Measurements from ENCODE around the gene DDAH1. TPM values are rescaled to one million over a fixed set of nuclear protein-coding genes. Genes with fewer than 3 reads are reported as not detected.

The DDAH1 gene
- total RNA-seq, 1 donor from 2014 or later = 0.07 TPM

DNA sequence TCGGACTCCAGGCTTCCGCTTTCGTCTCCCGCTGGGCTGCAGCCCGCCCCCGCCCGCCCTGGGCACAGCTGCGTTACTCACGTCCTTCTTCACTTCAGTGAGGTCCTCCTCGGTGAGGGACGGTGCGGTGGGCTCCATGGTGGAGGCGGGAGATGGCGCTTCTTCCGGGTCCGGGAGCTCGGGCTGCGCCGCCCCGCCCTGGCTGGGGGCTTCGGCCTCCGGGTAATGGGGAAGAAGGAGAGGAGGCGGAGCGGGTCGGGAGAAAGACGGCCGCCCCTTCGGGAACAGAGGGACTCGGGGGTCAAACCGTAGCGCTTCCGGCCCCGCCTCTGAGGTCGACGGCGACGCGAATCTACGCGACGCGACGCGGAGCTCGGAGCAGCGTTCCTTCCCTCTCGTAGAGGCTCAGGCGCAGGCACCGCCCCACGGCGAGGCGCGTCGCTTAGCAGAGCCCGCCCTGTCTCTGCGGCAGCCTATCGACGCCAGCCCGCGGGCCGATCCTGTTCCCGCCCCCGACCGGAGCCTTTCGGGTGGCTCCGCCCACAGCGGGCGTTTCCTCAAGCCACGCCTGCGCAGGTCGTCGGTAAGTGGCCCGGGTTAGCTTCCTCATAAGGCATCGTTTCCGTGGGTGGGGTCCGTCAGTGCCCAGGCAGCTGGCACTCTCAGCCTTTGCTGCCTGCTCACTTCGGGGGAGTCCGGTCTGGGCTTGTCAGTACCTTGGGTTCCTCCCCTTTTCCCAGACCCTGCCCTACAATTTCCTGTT, 188.6 kb downstream of the DDAH1 start, which contains the start of gene BCL10:
Gene BCL10, minus strand, starts transcription at position 418 of the 763 bp plus-strand sequence. Its CDS starts 280 bp downstream, at position 138.
- ChIA-PET POLR2A (interaction anchor here (0.6 to 4.2 kb wide), 19 partner anchors 9 to 1428 kb away, joined by 3 to 115 read pairs (median 9); partner anchors contain the start of genes C1orf52, CTBS, GNG5 and MCOLN2), CTCF (interaction anchor here (0.6 to 6.0 kb wide), 7 partner anchors 17 to 1233 kb away, joined by 3 to 48 read pairs (median 4); partner anchors contain the start of gene C1orf52)
- H3K36me3 Mint-ChIP-seq (ENCODE audit: low read depth) = peaks cover 44% of the 10 kb centered on the region
- H3K4me3 Mint-ChIP-seq = peak within 1 kb of the TSS; percentile 91
- peak; percentile 98 for DNase-seq
- peak; percentile 94 for ATAC-seq (ENCODE audit: low read depth)
- intact Hi-C loops (cut with micrococcal nuclease) = loop anchor here (1.0 to 10.0 kb wide), 16 partner anchors 17 to 1426 kb away; partner anchors contain the start of genes C1orf52, CTBS, GNG5 and MCOLN2
- peaks cover 60% of the 10 kb centered on the region for H3K4me1 Mint-ChIP-seq
- H3K9me3 Mint-ChIP-seq = no peaks in the 10 kb centered on the region
- H3K27me3 Mint-ChIP-seq = no peaks in the 10 kb centered on the region
- TF ChIP-seq, protein P1, sequence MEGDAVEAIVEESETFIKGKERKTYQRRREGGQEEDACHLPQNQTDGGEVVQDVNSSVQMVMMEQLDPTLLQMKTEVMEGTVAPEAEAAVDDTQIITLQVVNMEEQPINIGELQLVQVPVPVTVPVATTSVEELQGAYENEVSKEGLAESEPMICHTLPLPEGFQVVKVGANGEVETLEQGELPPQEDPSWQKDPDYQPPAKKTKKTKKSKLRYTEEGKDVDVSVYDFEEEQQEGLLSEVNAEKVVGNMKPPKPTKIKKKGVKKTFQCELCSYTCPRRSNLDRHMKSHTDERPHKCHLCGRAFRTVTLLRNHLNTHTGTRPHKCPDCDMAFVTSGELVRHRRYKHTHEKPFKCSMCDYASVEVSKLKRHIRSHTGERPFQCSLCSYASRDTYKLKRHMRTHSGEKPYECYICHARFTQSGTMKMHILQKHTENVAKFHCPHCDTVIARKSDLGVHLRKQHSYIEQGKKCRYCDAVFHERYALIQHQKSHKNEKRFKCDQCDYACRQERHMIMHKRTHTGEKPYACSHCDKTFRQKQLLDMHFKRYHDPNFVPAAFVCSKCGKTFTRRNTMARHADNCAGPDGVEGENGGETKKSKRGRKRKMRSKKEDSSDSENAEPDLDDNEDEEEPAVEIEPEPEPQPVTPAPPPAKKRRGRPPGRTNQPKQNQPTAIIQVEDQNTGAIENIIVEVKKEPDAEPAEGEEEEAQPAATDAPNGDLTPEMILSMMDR (IDR thresholded peaks at IDR 0.05) = no peak
- peak within 1 kb of the TSS; percentile 94 for H3K27ac Mint-ChIP-seq

DNA sequence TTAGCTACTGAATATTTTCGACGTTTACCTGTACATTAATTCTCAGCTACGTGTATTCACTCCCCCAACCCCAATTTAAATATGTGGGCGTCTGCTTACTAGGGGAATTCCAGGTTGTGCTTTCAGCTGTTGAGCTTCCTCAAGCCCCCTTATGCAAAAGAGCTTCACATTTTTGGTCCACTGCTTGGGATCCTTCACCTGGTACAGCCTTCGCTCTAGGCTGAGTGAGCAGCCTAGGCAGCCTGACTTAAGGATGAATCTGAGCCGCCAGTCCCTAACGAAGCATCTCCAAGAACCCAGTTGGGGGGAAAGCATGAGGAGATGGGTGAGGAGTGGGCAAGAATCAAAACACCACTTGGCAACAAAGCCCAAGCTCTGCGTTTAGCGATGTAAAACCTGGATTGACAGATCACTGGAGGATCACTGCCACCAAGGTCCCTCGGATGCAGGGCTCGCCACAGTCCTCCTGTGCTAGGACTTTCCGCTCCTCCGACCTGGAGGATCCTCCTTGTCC, 189.2 kb downstream of the DDAH1 start:
- H3K27ac Mint-ChIP-seq = peak overlapping the region; percentile 94
- CTCF ChIA-PET = interaction anchor here (1.1 to 6.0 kb wide), 6 partner anchors 16 to 331 kb away, joined by 3 to 48 read pairs (median 6); partner anchors contain the start of gene C1orf52
- H3K27me3 Mint-ChIP-seq = no peaks in the 10 kb centered on the region
- TF ChIP-seq, protein P1 (IDR thresholded peaks at IDR 0.05) = no peak
- no peaks in the 10 kb centered on the region for H3K9me3 Mint-ChIP-seq
- H3K4me1 Mint-ChIP-seq = peaks cover 66% of the 10 kb centered on the region
- ATAC-seq (ENCODE audit: low read depth) (peak; percentile 13), DNase-seq (peak; percentile 36)
- H3K4me3 Mint-ChIP-seq = peak overlapping the region; percentile 91
- peaks cover 45% of the 10 kb centered on the region for H3K36me3 Mint-ChIP-seq (ENCODE audit: low read depth)
- intact Hi-C loops (cut with micrococcal nuclease) = loop anchor here (1.0 to 10.0 kb wide), 18 partner anchors 8 to 1427 kb away; partner anchors contain the start of genes C1orf52, CTBS, GNG5 and MCOLN2
- POLR2A ChIA-PET = interaction anchor here (0.6 to 4.2 kb wide), 21 partner anchors 8 to 1428 kb away, joined by 3 to 115 read pairs (median 8); partner anchors contain the start of genes C1orf52, CTBS, GNG5 and MCOLN2

DNA sequence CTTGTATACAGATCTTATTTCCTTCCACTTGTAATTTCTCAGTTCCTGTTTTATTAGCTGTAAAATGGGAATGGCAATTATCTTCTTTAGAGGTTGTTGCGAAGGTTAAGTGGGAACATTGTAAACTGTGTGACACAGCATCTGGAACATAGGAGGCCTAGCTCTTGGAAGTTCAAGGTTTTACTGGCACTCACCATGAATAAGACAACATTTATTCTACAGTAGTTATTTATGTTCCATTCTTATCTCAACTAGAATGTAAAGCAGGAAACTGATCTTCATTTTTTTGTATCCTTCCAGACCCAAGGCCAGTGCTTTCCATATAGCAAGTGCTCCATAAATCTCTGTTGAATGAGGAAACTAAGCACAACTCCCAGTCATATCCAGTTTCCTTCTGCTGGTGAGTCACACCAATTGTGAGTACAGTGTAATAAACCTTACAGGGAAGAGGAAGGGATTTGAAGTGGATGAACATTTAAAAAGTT, 189.9 kb downstream of the DDAH1 start:
- DNase-seq (no peak), ATAC-seq (ENCODE audit: low read depth) (no peak)
- Mint-ChIP-seq H3K4me3 (peak overlapping the region; percentile 91), H3K36me3 (ENCODE audit: low read depth) (peaks cover 48% of the 10 kb centered on the region), H3K9me3 (no peaks in the 10 kb centered on the region), H3K27ac (peak overlapping the region; percentile 94), H3K27me3 (no peaks in the 10 kb centered on the region), H3K4me1 (peaks cover 70% of the 10 kb centered on the region)
- intact Hi-C loops (cut with micrococcal nuclease) = loop anchor here (1.0 to 10.0 kb wide), 10 partner anchors 8 to 1427 kb away; partner anchors contain the start of genes CTBS, PRKACB, SH3GLB1 and TTLL7
- CTCF ChIA-PET = interaction anchor here (1.1 to 6.0 kb wide), 6 partner anchors 15 to 330 kb away, joined by 3 to 48 read pairs (median 6); partner anchors contain the start of gene C1orf52
- TF ChIP-seq, protein P1 (IDR thresholded peaks at IDR 0.05) = no peak
- POLR2A ChIA-PET = interaction anchor here (0.6 to 4.2 kb wide), 15 partner anchors 10 to 1429 kb away, joined by 3 to 115 read pairs (median 11); partner anchors contain the start of genes C1orf52, CTBS, GNG5 and MCOLN2

- no peak for ATAC-seq (ENCODE audit: low read depth)
- Mint-ChIP-seq H3K27me3 (no peaks in the 10 kb centered on the region), H3K4me3 (no peak overlapping the region), H3K4me1 (peaks cover 68% of the 10 kb centered on the region), H3K9me3 (no peaks in the 10 kb centered on the region), H3K36me3 (ENCODE audit: low read depth) (peaks cover 62% of the 10 kb centered on the region), H3K27ac (no peak overlapping the region)
- DNase-seq = no peak
- CTCF ChIA-PET = interaction anchor here (4.4 to 6.0 kb wide), 2 partner anchors 14 to 329 kb away, joined by 23 to 48 read pairs; partner anchors contain the start of gene C1orf52
- intact Hi-C loops (cut with micrococcal nuclease) = loop anchor here (10.0 kb wide), 2 partner anchors 431 to 979 kb away; partner anchors contain the start of gene ZNHIT6
- TF ChIP-seq, protein P1 (IDR thresholded peaks at IDR 0.05) = no peak
- POLR2A ChIA-PET = interaction anchor here (4.2 kb wide), 1 partner anchor 14 kb away, joined by 115 read pairs; the partner anchor contains the start of gene C1orf52
Measured at GRCh38 chr1:85273397-85273796, 191.6 kb downstream of the DDAH1 start.

Data from activated B cell treated with CpG ODN at 0.5 μM for 24 hours (primary cell).